Measurements from ENCODE around the gene FGF6.

The FGF6 gene

GRCh38 chr12:4454315-4454860 lies 8.8 kb upstream of the FGF6 start:
- Histone ChIP-seq H3K4me3 (no peak overlapping the region), H3K27ac (no peak overlapping the region)
- no peak for DNase-seq (ENCODE audit: low spot score)
- no peak for TF ChIP-seq CTCF (IDR thresholded peaks at IDR 0.05)

- Histone ChIP-seq H3K4me3 (no peak overlapping the region), H3K27ac (no peak overlapping the region)
- DNase-seq (ENCODE audit: low spot score): no peak
- no peak for TF ChIP-seq CTCF (IDR thresholded peaks at IDR 0.05)
These were observed 6.1 kb upstream of the FGF6 start for GRCh38 chr12:4451694-4452093.

- no peak overlapping the region for H3K27ac ChIP-seq
- no peak for TF ChIP-seq CTCF (IDR thresholded peaks at IDR 0.05)
- H3K4me3 ChIP-seq: no peak overlapping the region
- no peak for DNase-seq (ENCODE audit: low spot score)
These were observed 5.0 kb upstream of the FGF6 start for GRCh38 chr12:4450551-4451112.

GRCh38 chr12:4449851-4450221 lies 4.2 kb upstream of the FGF6 start:
- H3K4me3 ChIP-seq: no peak overlapping the region
- TF ChIP-seq CTCF (IDR thresholded peaks at IDR 0.05): no peak
- no peak for DNase-seq (ENCODE audit: low spot score)
- no peak overlapping the region for H3K27ac ChIP-seq

GRCh38 chr12:4448943-4449850 lies 3.6 kb upstream of the FGF6 start:
- no peak for DNase-seq (ENCODE audit: low spot score)
- Histone ChIP-seq H3K27ac (no peak overlapping the region), H3K4me3 (no peak overlapping the region)
- TF ChIP-seq CTCF (IDR thresholded peaks at IDR 0.05): no peak

GRCh38 chr12:4448371-4448940 lies 2.8 kb upstream of the FGF6 start:
- TF ChIP-seq CTCF (IDR thresholded peaks at IDR 0.05): no peak
- DNase-seq (ENCODE audit: low spot score): no peak
- Histone ChIP-seq H3K27ac (no peak overlapping the region), H3K4me3 (no peak overlapping the region)
